OCI-LY3 (cell line): ENCODE results near the gene WWP2.

Experiments
- H2AFZ ChIP-seq: fragments of 200-600, 300-600 bp; shearing (Covaris generic); 2 replicates; pipeline ENCODE4 v1.6.0; 2014; ENCODE audit warnings: antibody characterized with exemption, low read depth, low read length
- H3K27ac ChIP-seq: fragments of 200-600, 300-600 bp; sonication (generic); 2 replicates; pipeline ENCODE4 v1.5.1; 2014; ENCODE audit warnings: mild to moderate bottlenecking, low read length, moderate library complexity, mixed read lengths
- H3K27me3 ChIP-seq: fragments of 200-600, 300-600 bp; sonication (generic); 2 replicates; pipeline ENCODE4 v1.6.1; 2014; ENCODE audit warnings: low read depth, low read length, mixed read lengths
- H3K36me3 ChIP-seq: fragments of 200-600, 300-600 bp; sonication (generic); replicated peaks from 2 replicates; pipeline ENCODE3; 2014; ENCODE audit warnings: low read depth, low read length, mixed read lengths
- H3K4me1 ChIP-seq: fragments of 300-600, 200-600 bp; sonication (generic); 2 replicates; pipeline ENCODE4 v1.6.1; 2014; ENCODE audit warnings: low read length, mixed read lengths
- H3K4me2 ChIP-seq: fragments of 200-600, 300-600 bp; sonication (generic); 2 replicates; pipeline ENCODE4 v1.6.1; 2014; ENCODE audit warnings: low read length, mixed read lengths
- H3K4me3 ChIP-seq: fragments of 300-600, 200-600 bp; sonication (generic); 2 replicates; pipeline ENCODE4 v1.5.1; 2014; ENCODE audit warnings: antibody characterized with exemption, mild to moderate bottlenecking, low read length, moderate library complexity
- H3K79me2 ChIP-seq: fragments of 300-600, 200-600 bp; shearing (Covaris generic); 2 replicates; pipeline ENCODE4 v1.6.1; 2014; ENCODE audit warnings: mild to moderate bottlenecking, low read length, mixed read lengths
- H3K9ac ChIP-seq: fragments of 300-600, 200-600 bp; shearing (Covaris generic); 2 replicates; pipeline ENCODE4 v1.6.0; 2014; ENCODE audit warnings: mild to moderate bottlenecking, low read length, moderate library complexity
- H3K9me3 ChIP-seq: fragments of 200-600, 300-600 bp; shearing (Covaris generic); 2 replicates; pipeline ENCODE4 v1.6.1; 2014; ENCODE audit warnings: low read length, mixed read lengths; ENCODE audit not compliant: insufficient read depth
- H4K20me1 ChIP-seq: fragments of 200-600, 300-600 bp; sonication (generic); 2 replicates; pipeline ENCODE4 v1.6.1; 2016; ENCODE audit warnings: low read length, mixed read lengths; ENCODE audit not compliant: insufficient read depth
- CTCF ChIP-seq: fragments of 200-600, 300-600 bp; sonication (generic); IDR thresholded peaks from 2 replicates; pipeline ENCODE4 v1.5.1; 2014; ENCODE audit warnings: antibody characterized with exemption, low read length, low read depth
- EZH2phosphoT487 ChIP-seq: fragments of 200-600 bp; shearing (Covaris generic); IDR thresholded peaks from 2 replicates; pipeline ENCODE4 v1.6.1; 2018; ENCODE audit warnings: antibody characterized with exemption, mixed run types, low read depth

WWP2 gene

GRCh38 chr16:69922200-69922599, 160.1 kb downstream of the WWP2 start:
- Histone ChIP-seq H3K4me3 (no peak overlapping the region), H3K9ac (no peak overlapping the region), H3K27ac (no peak overlapping the region), H3K4me2 (no peak overlapping the region), H3K79me2 (no peaks in the 10 kb centered on the region), H2AFZ (no peak overlapping the region), H4K20me1 (no peaks in the 10 kb centered on the region), H3K27me3 (no peaks in the 10 kb centered on the region), H3K4me1 (no peaks in the 10 kb centered on the region), H3K36me3 (no peaks in the 10 kb centered on the region), H3K9me3 (no peaks in the 10 kb centered on the region)
- TF ChIP-seq CTCF (no peak), EZH2phosphoT487 (no peak)

- H3K27ac ChIP-seq, result no peak overlapping the region
- H4K20me1 ChIP-seq, result no peaks in the 10 kb centered on the region
- H3K4me2 ChIP-seq, result no peak overlapping the region
- no peaks in the 10 kb centered on the region for H3K27me3 ChIP-seq
- H3K9ac ChIP-seq, result no peak overlapping the region
- no peaks in the 10 kb centered on the region for H3K4me1 ChIP-seq
- no peaks in the 10 kb centered on the region for H3K9me3 ChIP-seq
- H3K79me2 ChIP-seq, result no peaks in the 10 kb centered on the region
- no peak for TF ChIP-seq EZH2phosphoT487
- no peak for TF ChIP-seq CTCF
- H3K36me3 ChIP-seq, result no peaks in the 10 kb centered on the region
- no peak overlapping the region for H3K4me3 ChIP-seq
- H2AFZ ChIP-seq, result no peak overlapping the region
These were observed 162.1 kb downstream of the WWP2 start for GRCh38 chr16:69924041-69924775.

DNA sequence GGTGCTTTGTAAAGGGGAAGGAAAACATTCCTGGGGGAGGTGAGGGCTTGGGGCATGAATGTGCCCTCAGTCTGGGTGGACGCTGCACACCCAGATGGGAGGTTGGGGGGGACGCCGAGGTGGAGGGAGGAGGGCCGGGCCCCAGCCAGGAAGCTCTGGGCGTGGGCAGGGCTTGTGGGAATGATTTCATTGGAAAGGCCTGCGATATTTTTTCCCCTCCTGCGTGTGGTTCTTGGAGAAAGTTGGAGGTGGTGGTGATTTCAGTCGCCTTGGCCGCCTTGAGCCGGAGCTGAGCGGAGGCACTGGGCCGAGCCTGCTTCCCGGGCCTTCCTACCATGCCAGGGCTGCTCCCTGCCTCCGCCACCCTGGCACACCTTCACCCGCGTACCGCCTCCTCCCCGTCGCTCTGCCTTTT, 162.7 kb downstream of the WWP2 start:
- Histone ChIP-seq H4K20me1 (no peaks in the 10 kb centered on the region), H3K4me2 (no peak overlapping the region), H3K27ac (no peak overlapping the region), H3K9ac (no peak overlapping the region), H3K4me1 (no peaks in the 10 kb centered on the region), H3K36me3 (no peaks in the 10 kb centered on the region), H3K27me3 (no peaks in the 10 kb centered on the region), H3K4me3 (no peak overlapping the region), H3K79me2 (no peaks in the 10 kb centered on the region), H2AFZ (no peak overlapping the region), H3K9me3 (no peaks in the 10 kb centered on the region)
- TF ChIP-seq EZH2phosphoT487, result no peak
- no peak for TF ChIP-seq CTCF

GRCh38 chr16:69925311-69925710, 163.2 kb downstream of the WWP2 start:
- H4K20me1 ChIP-seq, result no peaks in the 10 kb centered on the region
- no peaks in the 10 kb centered on the region for H3K9me3 ChIP-seq
- H3K4me1 ChIP-seq, result no peaks in the 10 kb centered on the region
- H3K27me3 ChIP-seq, result no peaks in the 10 kb centered on the region
- no peak overlapping the region for H2AFZ ChIP-seq
- TF ChIP-seq EZH2phosphoT487 (no peak), CTCF (no peak)
- no peak overlapping the region for H3K27ac ChIP-seq
- H3K9ac ChIP-seq, result no peak overlapping the region
- no peak overlapping the region for H3K4me2 ChIP-seq
- H3K36me3 ChIP-seq, result no peaks in the 10 kb centered on the region
- no peaks in the 10 kb centered on the region for H3K79me2 ChIP-seq
- no peak overlapping the region for H3K4me3 ChIP-seq
